Astrocyte (in vitro differentiated cells and primary cell): ENCODE measurements around the gene OR51V1.
"Not testable (repeated sequence)": the region's sequence is repeated elsewhere in the genome, so short reads cannot be mapped to it uniquely, and the experiment has no call there.

Source experiments
- CTCF ChIP-seq: IDR thresholded peaks from 2 replicates; pipeline ENCODE4 v1.5.1; 2011; ENCODE audit warnings: low read depth, mild to moderate bottlenecking, inconsistent platforms, low read length, moderate library complexity; ENCODE audit not compliant: insufficient read depth
- EZH2 ChIP-seq: IDR thresholded peaks from 2 replicates; pipeline ENCODE4 v1.6.1; 2012; ENCODE audit warnings: mild to moderate bottlenecking, low read length, inconsistent platforms; ENCODE audit not compliant: insufficient read depth

- not testable (repeated sequence) for TF ChIP-seq CTCF, EZH2
Observed at GRCh38 chr11:5165898-5166297, 34.6 kb downstream of the OR51V1 start.
